Left lobe of liver (tissue), 2 donors: ENCODE results near the gene CHST8. TPM values are rescaled to one million over a fixed set of nuclear protein-coding genes. Genes with fewer than 3 reads are reported as not detected.

Source experiments
- ATAC-seq: fragments of 200-7000 bp; cut with Tn5 transposase; one replicate; pipeline ENCODE4 v1.9.1; 2020; ENCODE audit warnings: mild to moderate bottlenecking, moderate library complexity
- DNase-seq: peaks from one replicate; pipeline ENCODE4 v3.0.0-alpha.2; 2020; ENCODE audit warnings: low spot score
- total RNA-seq: library from RNA; stranded (reverse); gene quantifications from one replicate; pipeline ENCODE4 v1.2.1, GENCODE V29; 2021
- donor health status: DM: no; HTN: no; CAD: no; lungs with moderate emphysema.
- donor health status: DM: no; HTN: yes; CAD: no.

The CHST8 gene
- total RNA-seq, 1 donor from 2014 or later: 0.28 TPM

DNA sequence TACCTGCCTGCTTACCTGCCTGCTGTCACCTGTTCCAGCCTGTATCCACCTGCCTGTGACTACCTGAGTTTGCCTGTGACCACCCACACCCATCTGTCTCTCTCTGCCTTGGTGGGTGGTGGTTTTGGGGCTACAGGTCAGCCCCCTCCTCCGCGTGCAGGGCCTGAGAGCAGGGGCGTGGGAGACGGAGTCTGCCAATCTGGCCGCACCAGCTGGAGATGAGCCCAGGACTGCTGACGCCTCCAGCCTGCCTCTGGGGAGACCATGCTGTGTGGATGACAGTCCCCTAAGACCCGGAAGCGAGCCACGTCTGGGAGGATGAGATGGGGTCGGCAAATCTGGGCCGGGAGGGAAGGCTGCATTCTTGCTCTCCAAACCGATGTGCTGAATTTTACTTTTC lies 159.0 kb downstream of the CHST8 start:
- DNase-seq (no peak), ATAC-seq (no peak)

GRCh38 chr19:33781415-33781935 lies 159.7 kb downstream of the CHST8 start:
- no peak for ATAC-seq
- no peak for DNase-seq

DNA sequence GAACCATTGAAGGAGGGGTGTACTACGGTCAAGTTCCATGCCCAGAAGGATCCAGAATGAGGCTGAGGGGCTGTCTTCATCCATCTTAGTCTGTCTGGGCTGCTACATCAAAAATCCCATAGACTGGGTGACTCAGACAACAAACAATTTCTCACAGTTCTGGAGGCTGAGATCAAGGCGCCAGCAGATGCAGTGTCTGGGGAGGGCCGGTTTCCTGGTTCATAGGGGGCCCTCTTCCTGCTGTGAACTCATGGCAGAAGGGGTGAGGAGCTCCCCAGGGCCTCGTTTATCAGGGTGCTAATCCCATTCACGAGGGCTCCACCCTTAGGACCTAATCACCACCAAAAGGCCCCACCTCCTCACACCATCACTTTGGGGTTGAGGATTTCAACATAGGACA lies 160.2 kb downstream of the CHST8 start:
- no peak for ATAC-seq
- DNase-seq: no peak

DNA sequence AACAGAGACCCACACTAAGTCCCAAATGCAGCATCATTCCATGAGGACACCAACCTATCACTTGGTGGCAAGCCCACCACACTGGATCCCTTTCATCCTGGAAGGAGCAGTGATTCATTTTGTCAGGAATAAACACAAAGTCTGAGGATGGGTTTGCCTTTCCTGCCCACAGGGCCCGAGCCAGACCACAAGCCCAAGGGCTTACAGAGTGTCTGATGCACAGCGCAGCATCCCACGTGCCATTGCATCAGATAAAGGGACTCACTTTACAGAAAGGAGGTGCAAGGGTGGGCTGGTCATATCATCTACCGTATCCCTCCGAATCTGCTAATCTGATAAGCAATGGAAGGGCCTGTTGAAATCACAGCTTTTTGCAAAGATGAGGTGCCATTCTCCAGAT lies 162.7 kb downstream of the CHST8 start:
- no peak for DNase-seq
- no peak for ATAC-seq

DNA sequence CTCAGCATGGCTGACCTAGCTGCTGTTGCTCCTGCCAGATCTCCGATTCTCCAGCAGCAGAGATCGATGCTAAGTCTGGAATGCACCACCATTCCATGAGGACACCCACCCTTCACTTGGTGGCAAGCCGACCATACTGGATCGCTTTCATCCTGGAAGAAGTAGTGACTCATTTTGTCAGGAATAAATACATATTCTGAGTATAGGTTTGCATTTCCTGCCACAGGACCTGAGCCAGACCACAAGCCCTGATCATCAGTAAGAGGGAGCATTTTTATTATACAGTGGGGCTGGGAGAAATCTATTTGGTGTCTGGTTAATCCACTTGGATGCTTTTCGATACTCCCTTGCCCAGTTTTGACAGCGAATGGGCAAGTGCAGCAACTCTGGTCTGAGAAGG lies 164.0 kb downstream of the CHST8 start:
- DNase-seq (no peak), ATAC-seq (no peak)

DNA sequence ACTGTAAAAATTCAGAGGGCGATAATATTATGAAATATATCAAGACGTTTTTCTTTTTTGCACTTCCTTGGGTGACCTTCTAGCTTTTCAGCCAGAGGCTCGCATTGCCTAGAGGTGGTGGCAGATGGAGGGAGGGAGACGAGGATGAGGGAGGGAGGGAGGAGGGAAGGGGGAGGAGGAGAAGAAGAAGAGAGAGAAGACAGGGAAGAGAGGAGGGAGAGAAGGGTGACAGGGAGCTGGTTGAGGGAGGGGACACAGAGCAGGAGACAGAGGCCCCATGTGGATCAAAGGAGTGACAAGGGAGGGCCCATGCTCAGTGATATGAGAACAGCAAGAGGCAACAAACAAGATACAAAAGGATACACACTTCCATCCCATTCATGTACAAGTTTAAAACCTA lies 166.9 kb downstream of the CHST8 start:
- ATAC-seq: no peak
- no peak for DNase-seq

DNA sequence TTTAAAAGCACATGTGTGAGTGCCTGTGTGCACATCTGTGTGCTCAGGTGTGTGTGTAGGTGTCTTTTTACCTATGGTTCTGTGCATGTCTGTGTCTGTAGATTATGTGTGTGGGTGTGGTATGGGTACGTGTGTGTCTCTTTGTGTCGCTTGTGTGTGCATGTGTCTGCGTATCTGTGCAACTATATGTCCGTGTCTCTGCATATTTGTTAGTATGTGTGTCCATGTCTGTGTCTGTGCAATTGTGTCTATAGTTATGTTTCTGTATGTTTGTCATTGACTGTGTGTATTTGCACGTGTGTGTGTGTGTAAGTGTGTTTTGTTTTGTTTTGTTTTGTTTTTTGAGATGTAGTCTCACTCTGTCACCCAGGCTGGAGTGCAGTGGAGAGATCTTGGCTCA lies 167.6 kb downstream of the CHST8 start:
- DNase-seq: no peak
- ATAC-seq: no peak

DNA sequence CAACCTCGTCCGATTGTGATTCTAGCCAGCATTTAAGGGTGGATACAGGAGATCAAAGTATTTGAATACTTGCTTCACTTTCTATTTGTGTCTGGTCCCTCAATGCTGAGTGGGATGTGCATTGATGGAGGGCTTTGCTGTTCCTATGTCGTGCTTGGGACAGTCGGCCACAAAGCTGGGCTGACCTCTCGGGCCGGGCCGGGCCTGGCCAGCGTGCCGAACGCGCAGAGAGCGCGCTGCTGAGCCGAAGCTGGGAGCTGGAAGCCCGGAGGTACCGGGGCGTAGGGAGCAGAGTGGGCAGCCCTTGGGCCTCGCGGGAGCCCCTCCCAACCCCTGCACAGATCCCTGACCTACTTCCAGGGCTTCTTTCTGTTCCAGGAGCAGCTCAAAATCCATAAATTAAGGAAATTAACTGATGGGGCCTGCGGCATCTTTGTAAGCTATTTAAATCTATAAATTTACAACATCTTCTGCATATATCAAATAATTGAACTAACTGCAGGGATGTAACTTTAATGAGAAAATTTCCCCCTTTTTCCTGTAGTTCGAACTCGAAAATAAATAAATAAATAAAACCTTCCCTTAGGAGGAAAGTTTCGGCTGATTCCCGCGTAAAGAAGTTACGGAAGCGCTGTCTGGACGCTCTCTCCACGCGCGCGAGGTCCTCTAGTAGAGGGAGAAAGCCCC lies 173.1 kb downstream of the CHST8 start:
- DNase-seq (no peak), ATAC-seq (no peak)

GRCh38 chr19:33795370-33796163 lies 173.8 kb downstream of the CHST8 start:
- ATAC-seq (peak; percentile 77), DNase-seq (peak; percentile 88)

- ATAC-seq (peak; percentile 48), DNase-seq (no peak)
These were observed 174.6 kb downstream of the CHST8 start, which contains the start of gene KCTD15 for GRCh38 chr19:33796164-33796875. Gene KCTD15 (plus strand): TSS chr19:33796870. CDS start chr19:33800455, 3,585 bp downstream.

DNA sequence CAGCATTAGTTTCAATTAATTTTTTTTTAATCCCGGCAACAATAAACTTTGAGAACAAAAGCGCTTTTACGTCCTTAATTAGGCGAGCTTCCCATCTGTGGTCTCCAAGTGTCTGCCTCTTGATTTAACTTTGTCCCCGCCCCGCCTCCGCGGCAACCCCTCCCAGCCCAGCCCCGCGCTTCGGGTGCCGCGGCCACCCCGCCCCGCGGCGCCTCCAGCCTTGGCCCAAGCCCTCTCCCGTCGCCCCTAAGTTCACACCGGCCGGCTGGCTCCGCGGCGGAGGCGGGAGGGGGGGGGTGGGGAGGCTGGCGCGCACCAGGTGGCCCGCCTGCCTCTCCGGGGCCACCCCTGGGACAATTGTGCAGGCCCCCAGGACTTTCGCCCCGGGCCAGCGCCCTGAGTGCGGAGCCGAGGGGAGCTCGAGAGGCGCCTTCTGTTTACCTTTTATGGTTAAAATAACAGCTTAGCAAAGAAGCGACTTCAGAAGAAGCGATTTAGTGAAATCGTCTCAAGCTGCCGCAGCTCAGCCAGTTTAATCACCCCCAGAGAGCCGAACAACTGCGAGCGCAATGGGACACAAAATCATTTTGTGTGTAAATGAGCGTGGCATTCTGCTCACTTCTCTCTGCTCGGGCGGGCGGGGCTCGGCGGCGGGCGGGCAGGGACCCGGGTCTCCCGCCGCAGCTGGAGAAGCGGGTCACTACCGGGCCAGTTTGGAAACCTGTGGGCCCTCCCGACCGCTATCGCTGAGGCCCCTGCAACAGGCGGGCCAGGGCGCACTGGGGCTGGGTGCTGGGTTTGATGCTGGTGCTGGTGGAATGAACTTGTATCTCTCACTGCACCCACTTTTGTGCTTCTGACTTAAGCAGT lies 176.3 kb downstream of the CHST8 start:
- ATAC-seq (peak; percentile 25), DNase-seq (no peak)

DNA sequence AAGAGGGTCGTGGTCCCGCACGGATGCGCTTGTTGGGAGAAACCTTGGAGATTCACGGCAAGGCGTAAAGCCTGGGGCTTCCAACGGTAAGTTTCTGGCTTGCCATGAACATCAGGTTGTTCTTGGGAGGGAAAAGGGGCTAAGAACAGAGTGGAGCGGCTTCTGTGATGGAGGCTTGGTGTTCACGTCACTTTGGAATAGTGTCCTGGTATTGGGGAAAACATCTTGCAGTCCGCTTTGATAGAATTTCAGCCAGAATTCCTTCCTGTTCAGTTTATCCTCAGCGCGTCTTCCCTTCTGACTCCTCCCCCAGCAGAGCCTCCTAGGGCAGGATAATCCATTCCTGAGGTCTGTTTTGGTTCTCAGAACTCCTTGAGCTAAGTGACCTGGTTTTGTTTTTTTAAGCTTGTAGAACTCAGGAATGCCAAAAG lies 176.9 kb downstream of the CHST8 start:
- DNase-seq: no peak
- ATAC-seq: no peak

- DNase-seq (no peak), ATAC-seq (no peak)
These were observed 177.7 kb downstream of the CHST8 start for GRCh38 chr19:33799476-33799875.

GRCh38 chr19:33800012-33800680 lies 178.4 kb downstream of the CHST8 start:
- ATAC-seq (no peak), DNase-seq (no peak)

GRCh38 chr19:33801411-33801810 lies 179.7 kb downstream of the CHST8 start:
- ATAC-seq: no peak
- no peak for DNase-seq

DNA sequence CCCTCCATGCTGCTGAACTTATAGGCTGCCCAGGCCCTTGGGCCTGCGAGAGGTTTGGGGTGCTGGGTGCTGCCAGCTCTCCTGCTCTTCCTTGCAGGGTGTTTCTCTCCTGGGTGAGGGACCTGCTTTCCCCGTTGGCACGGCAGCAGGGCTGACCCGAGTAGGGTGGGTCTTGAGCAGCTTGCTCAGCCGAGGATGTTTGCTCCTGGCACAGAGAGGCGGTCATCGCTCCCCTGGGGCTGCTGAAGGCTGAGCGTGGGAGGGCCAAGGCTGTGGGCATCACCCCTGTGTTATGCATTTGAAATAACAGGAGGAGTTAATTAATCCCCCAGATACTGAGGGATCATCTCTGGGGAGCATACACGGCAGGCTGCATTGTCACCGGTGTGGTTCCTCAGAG lies 180.2 kb downstream of the CHST8 start:
- no peak for ATAC-seq
- DNase-seq: no peak

- DNase-seq (no peak), ATAC-seq (no peak)
These were observed 181.0 kb downstream of the CHST8 start for GRCh38 chr19:33802801-33803200.

DNA sequence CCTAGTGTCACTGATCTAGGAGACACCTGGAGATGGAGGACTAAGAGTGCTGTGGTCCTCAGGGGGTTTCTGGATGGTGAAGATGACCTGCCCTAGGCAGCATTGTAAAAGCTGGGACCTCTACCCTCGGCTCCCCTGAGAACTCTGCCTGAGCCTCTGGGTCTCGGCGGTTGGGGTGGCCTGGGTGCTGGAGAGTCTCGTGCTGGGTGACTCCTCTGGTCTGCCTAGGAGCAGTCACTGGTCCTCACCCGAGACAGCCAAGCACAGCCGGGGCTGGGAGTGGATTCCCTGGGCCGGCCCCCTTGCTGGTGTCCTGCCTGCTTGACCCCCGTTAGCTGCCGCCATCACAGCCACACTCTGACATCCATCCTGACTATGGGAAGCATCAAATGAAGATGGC lies 181.6 kb downstream of the CHST8 start:
- ATAC-seq: no peak
- no peak for DNase-seq

DNA sequence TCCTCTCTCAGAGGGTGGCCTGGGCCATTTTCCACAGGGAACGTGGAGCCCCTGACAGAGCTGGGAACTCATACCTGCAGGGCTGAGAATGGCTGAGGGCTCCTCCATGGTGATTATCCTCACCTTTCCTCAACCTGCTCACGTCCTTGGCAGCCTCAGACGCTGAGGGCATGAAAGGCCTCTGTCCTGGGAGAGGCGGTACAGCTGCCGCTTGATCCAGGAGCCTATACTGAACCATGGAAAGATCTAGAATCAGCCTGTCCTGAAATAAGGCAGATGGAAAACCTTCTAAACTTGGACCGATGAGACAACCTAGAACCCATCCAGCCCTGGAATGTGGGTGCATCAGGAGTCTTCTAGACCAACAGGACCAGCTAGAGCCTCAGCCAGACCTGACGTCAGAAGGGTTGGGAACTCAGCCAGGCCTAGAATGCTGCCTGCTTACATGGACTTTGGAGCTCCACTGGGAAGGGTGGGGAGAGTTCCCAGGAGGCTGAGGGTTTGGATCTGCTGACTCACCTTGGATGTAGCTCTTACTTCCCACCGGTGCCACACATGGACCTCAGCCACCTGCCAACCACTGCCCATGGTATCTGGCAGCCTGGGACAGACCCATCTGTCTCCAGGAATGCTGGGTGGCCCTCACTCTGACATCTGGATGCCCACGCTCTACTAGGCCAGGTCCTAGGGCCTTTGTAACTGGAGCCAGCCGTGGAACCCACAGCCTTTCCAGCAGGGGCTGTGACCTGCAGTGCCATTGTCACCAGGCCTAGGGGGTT lies 182.5 kb downstream of the CHST8 start:
- peak; percentile 91 for ATAC-seq
- DNase-seq: peak; percentile 96
